OCI-LY3 (cell line): ENCODE measurements around the gene CLCF1.

Experiments
- H2AFZ ChIP-seq: fragments of 200-600, 300-600 bp; shearing (Covaris generic); 2 replicates; pipeline ENCODE4 v1.6.0; 2014; ENCODE audit warnings: antibody characterized with exemption, low read depth, low read length
- H3K27ac ChIP-seq: fragments of 200-600, 300-600 bp; sonication (generic); 2 replicates; pipeline ENCODE4 v1.5.1; 2014; ENCODE audit warnings: mild to moderate bottlenecking, low read length, moderate library complexity, mixed read lengths
- H3K27me3 ChIP-seq: fragments of 200-600, 300-600 bp; sonication (generic); 2 replicates; pipeline ENCODE4 v1.6.1; 2014; ENCODE audit warnings: low read depth, low read length, mixed read lengths
- H3K36me3 ChIP-seq: fragments of 200-600, 300-600 bp; sonication (generic); replicated peaks from 2 replicates; pipeline ENCODE3; 2014; ENCODE audit warnings: low read depth, low read length, mixed read lengths
- H3K4me1 ChIP-seq: fragments of 300-600, 200-600 bp; sonication (generic); 2 replicates; pipeline ENCODE4 v1.6.1; 2014; ENCODE audit warnings: low read length, mixed read lengths
- H3K4me2 ChIP-seq: fragments of 200-600, 300-600 bp; sonication (generic); 2 replicates; pipeline ENCODE4 v1.6.1; 2014; ENCODE audit warnings: low read length, mixed read lengths
- H3K4me3 ChIP-seq: fragments of 300-600, 200-600 bp; sonication (generic); 2 replicates; pipeline ENCODE4 v1.5.1; 2014; ENCODE audit warnings: antibody characterized with exemption, mild to moderate bottlenecking, low read length, moderate library complexity
- H3K79me2 ChIP-seq: fragments of 300-600, 200-600 bp; shearing (Covaris generic); 2 replicates; pipeline ENCODE4 v1.6.1; 2014; ENCODE audit warnings: mild to moderate bottlenecking, low read length, mixed read lengths
- H3K9ac ChIP-seq: fragments of 300-600, 200-600 bp; shearing (Covaris generic); 2 replicates; pipeline ENCODE4 v1.6.0; 2014; ENCODE audit warnings: mild to moderate bottlenecking, low read length, moderate library complexity
- H3K9me3 ChIP-seq: fragments of 200-600, 300-600 bp; shearing (Covaris generic); 2 replicates; pipeline ENCODE4 v1.6.1; 2014; ENCODE audit warnings: low read length, mixed read lengths; ENCODE audit not compliant: insufficient read depth
- H4K20me1 ChIP-seq: fragments of 200-600, 300-600 bp; sonication (generic); 2 replicates; pipeline ENCODE4 v1.6.1; 2016; ENCODE audit warnings: low read length, mixed read lengths; ENCODE audit not compliant: insufficient read depth
- EZH2phosphoT487 ChIP-seq: fragments of 200-600 bp; shearing (Covaris generic); IDR thresholded peaks from 2 replicates; pipeline ENCODE4 v1.6.1; 2018; ENCODE audit warnings: antibody characterized with exemption, mixed run types, low read depth
- TF ChIP-seq, protein P1 (sequence below): fragments of 200-600, 300-600 bp; sonication (generic); IDR thresholded peaks from 2 replicates; pipeline ENCODE4 v1.5.1; 2014; ENCODE audit warnings: antibody characterized with exemption, low read length, low read depth

Gene CLCF1

DNA sequence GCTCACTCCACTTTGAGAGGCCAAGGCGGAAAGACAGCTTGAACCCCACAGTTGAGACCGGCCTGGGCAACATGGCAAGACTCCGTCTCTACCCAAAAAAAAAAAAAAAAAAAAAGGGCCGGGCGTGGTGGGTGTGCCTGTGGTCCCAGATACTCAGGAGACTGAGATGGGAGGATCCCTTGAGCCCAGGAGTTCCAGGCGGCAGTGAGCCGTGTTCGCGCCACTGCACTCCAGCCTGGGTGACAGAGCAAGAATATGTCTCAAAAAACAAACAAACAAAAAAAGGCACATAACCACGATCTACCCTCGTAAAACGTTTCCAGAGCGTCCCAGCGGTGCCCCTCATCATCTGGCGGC lies 17.5 kb upstream of the CLCF1 start:
- TF ChIP-seq EZH2phosphoT487 = no peak
- TF ChIP-seq, protein P1, sequence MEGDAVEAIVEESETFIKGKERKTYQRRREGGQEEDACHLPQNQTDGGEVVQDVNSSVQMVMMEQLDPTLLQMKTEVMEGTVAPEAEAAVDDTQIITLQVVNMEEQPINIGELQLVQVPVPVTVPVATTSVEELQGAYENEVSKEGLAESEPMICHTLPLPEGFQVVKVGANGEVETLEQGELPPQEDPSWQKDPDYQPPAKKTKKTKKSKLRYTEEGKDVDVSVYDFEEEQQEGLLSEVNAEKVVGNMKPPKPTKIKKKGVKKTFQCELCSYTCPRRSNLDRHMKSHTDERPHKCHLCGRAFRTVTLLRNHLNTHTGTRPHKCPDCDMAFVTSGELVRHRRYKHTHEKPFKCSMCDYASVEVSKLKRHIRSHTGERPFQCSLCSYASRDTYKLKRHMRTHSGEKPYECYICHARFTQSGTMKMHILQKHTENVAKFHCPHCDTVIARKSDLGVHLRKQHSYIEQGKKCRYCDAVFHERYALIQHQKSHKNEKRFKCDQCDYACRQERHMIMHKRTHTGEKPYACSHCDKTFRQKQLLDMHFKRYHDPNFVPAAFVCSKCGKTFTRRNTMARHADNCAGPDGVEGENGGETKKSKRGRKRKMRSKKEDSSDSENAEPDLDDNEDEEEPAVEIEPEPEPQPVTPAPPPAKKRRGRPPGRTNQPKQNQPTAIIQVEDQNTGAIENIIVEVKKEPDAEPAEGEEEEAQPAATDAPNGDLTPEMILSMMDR = no peak
- Histone ChIP-seq H3K27me3 (no peaks in the 10 kb centered on the region), H3K9ac (peak overlapping the region; percentile 90), H3K36me3 (peaks cover 14% of the 10 kb centered on the region), H4K20me1 (no peaks in the 10 kb centered on the region), H3K9me3 (no peaks in the 10 kb centered on the region), H3K4me1 (peaks cover 18% of the 10 kb centered on the region), H2AFZ (peak overlapping the region; percentile 67; the same call in 1 of the 2 replicates), H3K79me2 (peaks cover 17% of the 10 kb centered on the region), H3K27ac (peak overlapping the region; percentile 56; the same call in 1 of the 2 replicates), H3K4me2 (peak overlapping the region; percentile 100), H3K4me3 (peak overlapping the region; percentile 96)

DNA sequence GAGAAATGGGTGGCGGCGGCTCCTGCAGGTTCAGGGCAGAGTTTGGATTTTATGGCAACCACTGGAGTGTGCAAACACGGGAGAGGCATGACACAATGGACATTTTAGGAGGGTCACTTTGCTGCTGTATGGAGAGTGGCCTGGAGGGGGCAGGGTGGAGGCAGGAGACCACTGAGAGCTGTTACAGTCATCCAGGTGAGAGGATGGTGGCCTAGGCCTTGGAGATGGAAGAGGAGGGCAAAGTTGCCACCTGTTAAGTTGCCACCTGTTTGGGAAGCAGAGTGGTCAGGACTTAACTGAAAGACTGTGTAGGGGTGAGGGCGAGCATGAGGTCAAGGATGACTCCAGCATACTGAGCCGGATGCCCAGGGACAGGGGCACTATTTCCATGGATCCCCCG lies 16.1 kb upstream of the CLCF1 start:
- no peak overlapping the region for H3K4me2 ChIP-seq
- TF ChIP-seq, protein P1 = peak; percentile 76
- no peak for TF ChIP-seq EZH2phosphoT487
- H3K9me3 ChIP-seq = no peaks in the 10 kb centered on the region
- peaks cover 8% of the 10 kb centered on the region for H3K36me3 ChIP-seq
- H3K4me3 ChIP-seq = no peak overlapping the region
- no peaks in the 10 kb centered on the region for H4K20me1 ChIP-seq
- no peak overlapping the region for H3K27ac ChIP-seq
- H3K79me2 ChIP-seq = peaks cover 17% of the 10 kb centered on the region
- peaks cover 13% of the 10 kb centered on the region for H3K27me3 ChIP-seq
- H2AFZ ChIP-seq = no peak overlapping the region
- H3K4me1 ChIP-seq = peaks cover 18% of the 10 kb centered on the region
- no peak overlapping the region for H3K9ac ChIP-seq

DNA sequence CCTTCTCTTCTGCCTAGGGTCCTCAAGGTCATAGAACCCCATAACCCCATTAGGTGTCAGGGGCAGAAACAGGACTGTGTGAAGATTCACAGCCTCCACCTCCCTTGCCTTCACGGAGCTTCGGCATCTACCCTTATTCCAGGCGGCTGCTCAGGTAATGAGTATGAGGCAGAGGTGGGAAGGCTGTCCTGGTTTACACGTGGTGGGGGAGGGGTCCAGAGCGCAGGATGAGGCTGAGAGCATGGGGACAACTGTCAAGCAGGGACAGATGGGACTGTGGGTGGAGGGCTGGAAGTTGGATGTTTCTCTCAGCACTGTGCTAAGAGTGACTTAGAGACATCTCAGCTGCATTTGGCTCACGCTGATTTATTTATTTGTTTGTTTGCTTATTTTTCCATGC lies 14.1 kb upstream of the CLCF1 start:
- Histone ChIP-seq H3K27me3 (peaks cover 18% of the 10 kb centered on the region), H3K4me2 (no peak overlapping the region), H4K20me1 (no peaks in the 10 kb centered on the region), H3K9ac (no peak overlapping the region), H3K4me3 (no peak overlapping the region), H3K79me2 (peaks cover 14% of the 10 kb centered on the region), H3K27ac (no peak overlapping the region), H3K9me3 (no peaks in the 10 kb centered on the region), H3K36me3 (no peaks in the 10 kb centered on the region), H3K4me1 (peaks cover 16% of the 10 kb centered on the region), H2AFZ (no peak overlapping the region)
- no peak for TF ChIP-seq EZH2phosphoT487
- TF ChIP-seq, protein P1 = no peak

DNA sequence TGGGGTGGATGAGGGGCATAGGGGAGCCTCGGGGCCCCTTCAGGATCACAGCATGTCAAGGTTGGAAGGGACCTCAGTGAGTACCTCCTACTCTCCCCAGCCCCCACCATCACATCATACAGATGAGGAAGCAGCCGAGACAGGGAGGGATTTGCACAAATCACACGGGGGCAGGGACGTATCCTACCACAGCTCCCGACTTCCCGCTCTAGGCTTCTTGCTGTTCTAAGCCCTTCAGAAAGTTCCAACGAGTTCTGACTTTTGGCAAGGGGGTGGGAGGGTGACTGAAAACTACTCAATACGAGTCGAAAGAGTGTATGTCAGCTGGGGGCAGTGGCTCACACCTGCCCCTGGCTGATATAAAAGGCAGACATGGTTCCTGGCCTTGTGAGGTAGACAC lies 13.7 kb upstream of the CLCF1 start:
- peak overlapping the region; percentile 46 for H3K4me2 ChIP-seq
- H3K27me3 ChIP-seq = peaks cover 18% of the 10 kb centered on the region
- no peak overlapping the region; the same call in 1 of the 2 replicates for H3K9ac ChIP-seq
- no peaks in the 10 kb centered on the region for H3K9me3 ChIP-seq
- peaks cover 10% of the 10 kb centered on the region for H3K79me2 ChIP-seq
- no peaks in the 10 kb centered on the region for H3K36me3 ChIP-seq
- H3K4me1 ChIP-seq = peaks cover 18% of the 10 kb centered on the region
- H3K27ac ChIP-seq = no peak overlapping the region
- no peak for TF ChIP-seq EZH2phosphoT487
- TF ChIP-seq, protein P1 = no peak
- H3K4me3 ChIP-seq = peak overlapping the region; percentile 27; the same call in 1 of the 2 replicates
- H2AFZ ChIP-seq = 0 out of 2 replicates have a peak overlapping the region, but pooled peaks have one; percentile 50
- no peaks in the 10 kb centered on the region for H4K20me1 ChIP-seq
